Heart left ventricle (tissue), 16 donors: ENCODE results near the gene STIM2. TPM values are rescaled to one million over a fixed set of nuclear protein-coding genes. Genes with fewer than 3 reads are reported as not detected.
"Not testable (repeated sequence)": the region's sequence is repeated elsewhere in the genome, so short reads cannot be mapped to it uniquely, and the experiment has no call there.

Experiments used
- ATAC-seq, 4 donors: fragments of 200-7000 bp; cut with Tn5 transposase; one replicate each; pipeline ENCODE4 v1.9.1; 2020 to 2022; ENCODE audit warnings: moderate library complexity in 4 of 4, mild to moderate bottlenecking in 3 of 4, moderate number of reproducible peaks in 1 of 4
- DNase-seq, 5 donors: peaks; one replicate each; pipeline ENCODE4 v3.0.0-alpha.2; 2020
- H3K27ac ChIP-seq, 12 donors: fragments of 200-600 bp; sonication (generic) in 4 of 12; one replicate each; pipeline versions ENCODE4 v1.5.0 to v1.8.0; 2016 to 2022; ENCODE audit warnings: mild to moderate bottlenecking in 2 of 12
- H3K27me3 ChIP-seq, 9 donors: fragments of 200-600 bp; sonication (generic) in 2 of 9; one replicate each; pipeline versions ENCODE4 v1.5.1 to v1.8.0; 2016 to 2022; ENCODE audit warnings: mild to moderate bottlenecking in 3 of 9
- H3K36me3 ChIP-seq, 9 donors: fragments of 200-600 bp; sonication (generic) in 2 of 9; one replicate each; pipeline versions ENCODE4 v1.5.0 to v1.8.0; 2018 to 2022; ENCODE audit warnings: mild to moderate bottlenecking in 2 of 9
- H3K4me1 ChIP-seq, 12 donors: fragments of 200-600 bp; sonication (generic) in 4 of 12; one replicate each; pipeline versions ENCODE4 v1.5.0 to v1.8.0; 2016 to 2022; ENCODE audit warnings: mild to moderate bottlenecking in 3 of 12
- H3K4me3 ChIP-seq, 12 donors: fragments of 200-600 bp; sonication (generic) in 4 of 12; one replicate each; pipeline versions ENCODE4 v1.5.0 to v1.8.0; 2017 to 2022; ENCODE audit warnings: mild to moderate bottlenecking in 9 of 12, moderate library complexity in 4 of 12
- H3K9me3 ChIP-seq, 12 donors: fragments of 200-600 bp; sonication (generic) in 4 of 12; one replicate each; pipeline versions ENCODE4 v1.5.0 to v1.8.0; 2016 to 2022; ENCODE audit warnings: mild to moderate bottlenecking in 1 of 12
- CTCF ChIP-seq, 12 donors: fragments of 200-600 bp; sonication (generic) in 4 of 12; IDR thresholded peaks; one replicate each; pipeline versions ENCODE4 v1.5.0 to v1.8.0; 2018 to 2022; ENCODE audit warnings: antibody characterized with exemption in 12 of 12, mild to moderate bottlenecking in 5 of 12
- POLR2A ChIP-seq, 2 donors: fragments of 450-650 bp; IDR thresholded peaks; one replicate each; pipeline ENCODE4 v1.6.1; 2017; ENCODE audit warnings: antibody characterized with exemption in 2 of 2, mild to moderate bottlenecking in 2 of 2, moderate library complexity in 2 of 2
- WGBS, 4 donors: extraction: QIAGEN DNeasy Blood & Tissue Kit in 2 of 4; methylation state at CpG; one replicate each; pipeline versions ENCODE4 v1.1.5 to v1.1.7; 2013 to 2018; 5-methylcytosine and 5-hydroxymethylcytosine counted together
- intact Hi-C, 10 donors: fragments of 100-400 bp; cut with DNase I; formaldehyde crosslinking; loops; one replicate each; pipeline versions ENCODE4 v1.11.1 to v1.14.2; 2022
- polyA plus RNA-seq, 2 donors: library from polyadenylated mRNA; stranded (reverse); fragments of 200-250 nt; gene quantifications; one replicate each; pipeline ENCODE4 v1.2.3, GENCODE V29; 2013
- total RNA-seq, 9 donors: library from RNA; depleted of rRNA in 2 of 9; stranded (reverse); fragments of >200 nt in 2 of 9; fragmentation: NEBNext Ultra II Directional in 3 of 9; extraction: Animal tissue kit (Norgen Biotek cat#: 25700) in 3 of 9; gene quantifications; one replicate each; pipeline versions ENCODE4 v1.1.0 to v1.2.4, GENCODE V29; 2016 to 2023
- donor health status: ischemic (EF 13 %, LVEDD 7.1; RV severe dilation, severe dysfunction).
- donor health status: healthy with polysubstance abuse.
- donor health status: DM: no; HTN: yes; CAD: no.
- donor health status: DM: no; HTN: no; CAD: no.
- donor health status: ischemic (EF 25% LVEDD 6.9; RV normal size, moderate dysfunction).
- donor health status: ischemic (EF 25% LVEDD 5.7; RV mildly dilated, moderate dysfunction).
- donor health status: healthy.
- donor health status: DM: yes; HTN: yes; CAD: no.
- donor health status: ischemic (EF 35%, LVEDD 5.7; RV mildly dilated, moderate dysfunction).
- donor health status: nonischemic (EF 11% LVEDD 7.7; RV severe dilation, severe dysfunction).
- donor health status: DM: yes; HTN: yes; CAD: no.
- donor health status: PGD.
- donor health status: ischemic (EF 29% LVEDD 5.4; RV normal size, mild dysfunction).
- donor health status: nonischemic (EF 23%, LVEDD 6.1; RV moderate dilation, normal function).

STIM2 gene
- total and polyA plus RNA-seq, 11 donors: 4.6 to 17.3 (median 8.8) TPM

- TF ChIP-seq POLR2A (IDR thresholded peaks at IDR 0.05) (no peak), CTCF (IDR thresholded peaks at IDR 0.05) (no peak)
- WGBS, 4 donors: 88 to 94% (median 90%) methylated on average over 1 of the region's 1 CpG
- intact Hi-C loops: no loop called here
- DNase-seq (no peak), ATAC-seq (no peak)
- H3K27me3 ChIP-seq: no peaks in the 10 kb centered on the region
- H3K4me3 ChIP-seq: no peak overlapping the region
- H3K4me1 ChIP-seq: peaks cover 0 to 20% (median 6%) of the 10 kb centered on the region in 12 donors
- H3K27ac ChIP-seq: no peak overlapping the region
- no peaks in the 10 kb centered on the region for H3K36me3 ChIP-seq
- H3K9me3 ChIP-seq: peaks cover 0 to 9% (median 0%) of the 10 kb centered on the region in 12 donors
These were observed 40.3 kb upstream of the STIM2 start for GRCh38 chr4:26820346-26820745.

GRCh38 chr4:26821031-26821430 lies 39.6 kb upstream of the STIM2 start:
- ATAC-seq: no peak
- H3K27ac ChIP-seq: no peak overlapping the region
- 88 to 90% (median 89%) methylated on average over 3 of the region's 3 CpGs for WGBS, 4 donors

GRCh38 chr4:26821677-26822503 lies 38.8 kb upstream of the STIM2 start:
- Histone ChIP-seq H3K4me1 (peaks cover 0 to 24% (median 1%) of the 10 kb centered on the region in 12 donors), H3K36me3 (no peaks in the 10 kb centered on the region), H3K27ac (no peak overlapping the region), H3K27me3 (no peaks in the 10 kb centered on the region), H3K9me3 (peaks cover 0 to 9% (median 0%) of the 10 kb centered on the region in 12 donors), H3K4me3 (no peak overlapping the region)
- no peak for DNase-seq
- TF ChIP-seq POLR2A (IDR thresholded peaks at IDR 0.05) (no peak), CTCF (IDR thresholded peaks at IDR 0.05) (no peak)
- ATAC-seq: no peak
- 73 to 80% (median 77%) methylated on average over 11 of the region's 11 CpGs for WGBS, 4 donors
- intact Hi-C loops: no loop called here

More at GRCh38 chr4:26821031-26821430, 39.6 kb upstream of the STIM2 start:
- no peak for TF ChIP-seq CTCF (IDR thresholded peaks at IDR 0.05)
- no peak for TF ChIP-seq POLR2A (IDR thresholded peaks at IDR 0.05)
- peaks cover 0 to 16% (median under 1%) of the 10 kb centered on the region in 12 donors for H3K4me1 ChIP-seq
- no peak for DNase-seq
- intact Hi-C loops: no loop called here
- H3K4me3 ChIP-seq: no peak overlapping the region
- no peaks in the 10 kb centered on the region for H3K27me3 ChIP-seq
- peaks cover 0 to 9% (median 0%) of the 10 kb centered on the region in 12 donors for H3K9me3 ChIP-seq
- H3K36me3 ChIP-seq: no peaks in the 10 kb centered on the region

GRCh38 chr4:26822546-26822945 lies 38.1 kb upstream of the STIM2 start:
- H3K27ac ChIP-seq: no peak overlapping the region
- no peak overlapping the region for H3K4me3 ChIP-seq
- no peaks in the 10 kb centered on the region for H3K36me3 ChIP-seq
- intact Hi-C loops: no loop called here
- DNase-seq (no peak), ATAC-seq (no peak)
- no peaks in the 10 kb centered on the region for H3K27me3 ChIP-seq
- no peak for TF ChIP-seq CTCF (IDR thresholded peaks at IDR 0.05)
- TF ChIP-seq POLR2A (IDR thresholded peaks at IDR 0.05): no peak
- H3K4me1 ChIP-seq: peaks cover 0 to 28% (median 3%) of the 10 kb centered on the region in 12 donors
- H3K9me3 ChIP-seq: peaks cover 0 to 9% (median 0%) of the 10 kb centered on the region in 12 donors
- WGBS, 4 donors: 70 to 83% (median 80%) methylated on average over 6 of the region's 6 CpGs

GRCh38 chr4:26822974-26823373 lies 37.7 kb upstream of the STIM2 start:
- H3K36me3 ChIP-seq, ATAC-seq, H3K4me3 ChIP-seq, H3K27me3 ChIP-seq, DNase-seq, H3K27ac ChIP-seq, H3K9me3 ChIP-seq, intact Hi-C loops: not testable (repeated sequence)
- WGBS, 4 donors: 91 to 95% (median 93%) methylated on average over 6 of the region's 6 CpGs
- H3K4me1 ChIP-seq: peaks cover 0 to 28% (median 3%) of the 10 kb centered on the region in 12 donors
